BLaER1 (cell line): ENCODE data around the gene SDHAF2.

Experiments used
- H3K27ac ChIP-seq: shearing (Covaris generic); formaldehyde crosslinking; 2 replicates; pipeline ENCODE4 v1.8.1; 2022
- H3K27me3 ChIP-seq: shearing (Covaris generic); formaldehyde crosslinking; 2 replicates; pipeline ENCODE4 v1.8.1; 2022
- H3K36me3 ChIP-seq: shearing (Covaris generic); formaldehyde crosslinking; 2 replicates; pipeline ENCODE4 v1.8.1; 2022
- H3K4me1 ChIP-seq: shearing (Covaris generic); formaldehyde crosslinking; 2 replicates; pipeline ENCODE4 v1.8.1; 2022
- H3K4me2 ChIP-seq: shearing (Covaris generic); formaldehyde crosslinking; 2 replicates; pipeline ENCODE4 v1.8.1; 2022
- H3K4me3 ChIP-seq: shearing (Covaris generic); formaldehyde crosslinking; 2 replicates; pipeline ENCODE4 v1.8.1; 2022
- H3K9ac ChIP-seq: shearing (Covaris generic); formaldehyde crosslinking; 2 replicates; pipeline ENCODE4 v1.8.1; 2022
- H3K9me3 ChIP-seq: shearing (Covaris generic); formaldehyde crosslinking; 2 replicates; pipeline ENCODE4 v1.8.1; 2022
- H4K20me1 ChIP-seq: shearing (Covaris generic); formaldehyde crosslinking; 2 replicates; pipeline ENCODE4 v1.8.1; 2022
- Cebpa-rat ChIP-seq: shearing (Covaris generic); IDR thresholded peaks from 2 replicates; pipeline ENCODE4 v1.8.1; 2022

The SDHAF2 gene

DNA sequence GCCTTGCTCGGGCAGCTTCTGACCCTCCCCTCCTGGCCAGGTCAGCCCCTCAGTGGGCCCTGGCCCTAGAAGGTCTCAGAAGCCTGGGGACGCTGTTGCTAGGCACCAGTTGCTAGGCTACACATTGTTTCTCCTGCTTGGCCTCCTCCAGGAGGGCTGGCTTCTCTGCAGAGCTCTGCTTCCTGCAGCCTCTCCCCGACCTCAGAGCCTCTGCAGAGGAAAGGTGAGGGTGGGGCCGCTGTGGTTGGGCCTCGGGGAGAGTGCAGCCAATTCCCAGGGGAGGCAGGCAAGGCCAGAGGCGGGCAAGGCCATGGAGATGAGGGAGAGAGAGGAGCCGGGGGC is 51.0 kb downstream of the SDHAF2 start:
- no peak overlapping the region for H3K27ac ChIP-seq
- H3K4me3 ChIP-seq: no peak overlapping the region
- TF ChIP-seq Cebpa-rat: no peak
- no peak overlapping the region for H3K9ac ChIP-seq
- H4K20me1 ChIP-seq: peaks cover 40% of the 10 kb centered on the region
- H3K27me3 ChIP-seq: no peaks in the 10 kb centered on the region
- H3K4me1 ChIP-seq: peaks cover 33% of the 10 kb centered on the region
- H3K36me3 ChIP-seq: no peaks in the 10 kb centered on the region
- peak overlapping the region; percentile 83 for H3K4me2 ChIP-seq
- H3K9me3 ChIP-seq: no peaks in the 10 kb centered on the region

DNA sequence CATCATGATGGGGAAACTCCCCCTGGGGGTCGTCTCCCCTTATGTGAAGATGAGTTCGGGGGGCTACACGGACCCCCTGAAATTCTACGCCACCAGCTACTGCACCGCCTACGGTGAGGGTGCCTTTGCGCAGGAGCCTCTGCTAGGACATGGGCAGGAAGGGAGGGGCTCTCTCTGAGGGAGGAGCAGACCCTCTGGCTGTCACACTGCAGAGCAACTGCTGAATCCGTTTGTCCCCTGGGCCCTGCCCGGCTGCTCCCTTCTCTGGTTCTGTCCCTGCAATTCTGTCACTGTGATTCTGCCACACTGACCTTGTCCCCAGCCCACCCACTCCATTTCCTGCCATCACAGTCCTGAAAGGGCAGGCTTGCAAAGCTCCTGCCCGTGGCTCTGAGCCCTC is 51.9 kb downstream of the SDHAF2 start:
- no peak for TF ChIP-seq Cebpa-rat
- H3K9ac ChIP-seq: peak overlapping the region; percentile 16; the same call in 1 of the 2 replicates
- H3K4me3 ChIP-seq: no peak overlapping the region
- H3K36me3 ChIP-seq: no peaks in the 10 kb centered on the region
- no peaks in the 10 kb centered on the region for H3K27me3 ChIP-seq
- peaks cover 40% of the 10 kb centered on the region for H4K20me1 ChIP-seq
- no peaks in the 10 kb centered on the region for H3K9me3 ChIP-seq
- H3K27ac ChIP-seq: no peak overlapping the region
- peaks cover 36% of the 10 kb centered on the region for H3K4me1 ChIP-seq
- peak overlapping the region; percentile 83 for H3K4me2 ChIP-seq

DNA sequence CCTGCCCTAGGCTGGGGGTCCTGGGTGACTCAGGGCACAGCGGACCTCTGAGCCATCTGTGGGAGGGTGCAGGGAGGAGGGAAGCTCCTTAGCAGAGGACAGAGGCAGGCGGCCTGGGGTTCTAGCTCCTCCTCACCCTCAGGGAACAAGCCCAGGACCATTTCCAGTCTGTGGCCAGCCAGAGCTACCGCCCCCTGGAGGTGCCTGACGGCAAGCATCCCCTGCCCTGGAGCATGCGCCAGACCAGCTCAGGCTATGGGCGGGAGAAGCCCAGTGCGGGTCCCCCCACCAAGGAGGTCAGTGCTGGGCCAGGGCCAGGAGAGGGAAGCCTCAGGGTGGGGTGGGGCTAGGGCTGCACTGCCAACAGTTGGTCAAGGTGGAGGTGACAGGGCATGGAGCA is 52.6 kb downstream of the SDHAF2 start:
- peak overlapping the region; percentile 83 for H3K4me2 ChIP-seq
- H3K27ac ChIP-seq: no peak overlapping the region
- H4K20me1 ChIP-seq: peaks cover 35% of the 10 kb centered on the region
- H3K4me3 ChIP-seq: no peak overlapping the region
- H3K4me1 ChIP-seq: peaks cover 38% of the 10 kb centered on the region
- TF ChIP-seq Cebpa-rat: no peak
- H3K9me3 ChIP-seq: no peaks in the 10 kb centered on the region
- H3K27me3 ChIP-seq: no peaks in the 10 kb centered on the region
- no peak overlapping the region for H3K9ac ChIP-seq
- no peaks in the 10 kb centered on the region for H3K36me3 ChIP-seq

DNA sequence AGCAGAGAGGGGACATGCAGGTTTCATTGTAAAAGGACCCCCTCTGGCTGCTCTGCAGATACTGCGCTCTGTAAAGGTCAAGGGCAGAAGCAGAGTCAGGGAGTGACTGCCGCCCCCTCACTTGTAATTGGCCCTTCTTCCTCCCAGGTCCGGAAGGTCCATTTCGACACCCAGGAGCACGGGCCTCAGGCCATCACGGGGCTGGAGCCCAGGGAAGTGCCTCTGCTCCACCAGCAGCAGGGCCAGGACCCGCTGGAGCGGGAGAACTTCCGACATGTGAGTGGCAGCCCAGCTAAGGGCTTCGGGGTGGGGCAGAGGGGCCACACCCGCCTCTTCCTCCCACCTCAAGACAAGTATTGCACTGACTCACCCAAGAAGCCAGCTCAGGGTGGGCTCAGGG is 54.6 kb downstream of the SDHAF2 start:
- peaks cover 27% of the 10 kb centered on the region for H4K20me1 ChIP-seq
- no peaks in the 10 kb centered on the region for H3K9me3 ChIP-seq
- H3K27ac ChIP-seq: no peak overlapping the region
- TF ChIP-seq Cebpa-rat: no peak
- no peak overlapping the region for H3K4me2 ChIP-seq
- no peak overlapping the region for H3K9ac ChIP-seq
- no peaks in the 10 kb centered on the region for H3K36me3 ChIP-seq
- H3K27me3 ChIP-seq: no peaks in the 10 kb centered on the region
- no peak overlapping the region for H3K4me3 ChIP-seq
- H3K4me1 ChIP-seq: peaks cover 53% of the 10 kb centered on the region

DNA sequence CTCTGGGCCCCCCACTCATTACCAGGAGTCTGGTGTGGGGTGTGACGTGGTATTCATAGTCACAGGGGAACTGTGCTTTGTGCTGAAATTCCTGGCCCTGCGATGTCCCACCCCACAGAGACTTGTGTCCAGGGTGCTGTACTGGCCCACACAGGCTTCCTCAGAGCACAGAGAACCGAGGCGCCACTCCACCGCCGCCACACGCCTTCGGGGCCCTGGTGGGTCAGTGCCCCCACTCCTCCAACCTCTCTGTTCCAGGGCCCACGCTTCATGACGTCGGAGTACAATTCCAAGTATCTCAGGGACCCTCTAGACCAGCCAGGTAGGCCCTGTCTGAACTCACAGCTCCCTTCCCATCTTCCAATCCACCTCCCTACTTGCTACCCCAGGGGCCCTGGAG is 55.2 kb downstream of the SDHAF2 start:
- Histone ChIP-seq H3K4me2 (no peak overlapping the region), H3K36me3 (no peaks in the 10 kb centered on the region), H3K27ac (no peak overlapping the region), H3K4me1 (peaks cover 58% of the 10 kb centered on the region), H4K20me1 (peaks cover 23% of the 10 kb centered on the region), H3K9ac (no peak overlapping the region), H3K9me3 (no peaks in the 10 kb centered on the region), H3K27me3 (no peaks in the 10 kb centered on the region), H3K4me3 (no peak overlapping the region)
- no peak for TF ChIP-seq Cebpa-rat

DNA sequence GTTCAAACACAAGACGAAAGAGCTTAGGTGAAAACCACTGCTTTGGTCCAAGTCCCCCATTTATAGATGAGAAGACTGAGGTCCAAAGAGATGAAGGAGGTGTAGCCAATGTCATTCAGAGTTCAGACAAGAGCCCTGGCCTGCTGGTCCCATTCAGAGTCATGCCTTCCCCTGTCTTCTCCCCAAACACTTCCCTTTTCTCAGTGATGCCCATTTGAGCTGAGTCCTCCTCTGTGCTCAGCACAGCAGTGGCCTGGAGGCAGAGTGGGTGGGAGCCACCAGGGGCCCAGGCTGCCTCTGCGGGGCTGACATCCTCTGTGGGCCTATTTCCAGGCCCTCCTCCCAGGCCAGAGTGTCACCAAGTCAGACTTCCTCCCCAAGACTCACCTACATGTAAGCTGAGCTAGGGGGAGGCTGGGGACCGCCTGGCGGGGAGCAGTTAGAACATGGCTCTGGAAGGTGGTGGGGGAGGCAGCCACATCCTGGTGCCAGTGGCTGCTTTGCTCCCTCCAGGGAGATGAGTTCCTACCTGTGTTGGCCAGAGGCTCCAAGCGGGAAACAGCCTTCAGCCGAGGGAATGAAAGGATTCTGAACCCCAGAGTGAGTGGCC is 56.2 kb downstream of the SDHAF2 start:
- Histone ChIP-seq H3K36me3 (no peaks in the 10 kb centered on the region), H3K4me3 (no peak overlapping the region), H3K27me3 (no peaks in the 10 kb centered on the region), H3K4me2 (0 out of 2 replicates have a peak overlapping the region, but pooled peaks have one; percentile 3), H3K9me3 (no peaks in the 10 kb centered on the region), H3K4me1 (peaks cover 59% of the 10 kb centered on the region), H3K27ac (no peak overlapping the region), H3K9ac (no peak overlapping the region), H4K20me1 (peaks cover 14% of the 10 kb centered on the region)
- no peak for TF ChIP-seq Cebpa-rat

DNA sequence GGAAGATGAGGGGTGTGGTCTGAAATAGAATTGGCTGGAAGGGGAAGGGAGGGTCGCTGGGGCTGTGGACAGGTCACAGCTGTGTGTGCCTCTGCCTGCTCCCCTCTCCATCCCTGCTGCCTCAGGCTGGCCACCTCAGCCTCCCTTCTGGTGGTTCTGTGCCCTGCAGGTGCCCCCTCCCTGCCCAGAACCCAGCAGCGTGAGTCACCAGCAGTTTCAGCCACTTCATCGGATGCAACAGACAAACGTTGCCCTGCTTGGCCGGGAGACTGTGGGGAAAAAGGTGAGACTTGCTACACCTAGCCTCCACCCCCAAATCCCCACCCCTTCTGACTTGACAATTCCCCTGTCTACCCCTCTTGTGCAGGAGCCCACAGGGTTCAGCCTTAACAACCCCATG is 56.9 kb downstream of the SDHAF2 start:
- no peak overlapping the region for H3K27ac ChIP-seq
- no peak for TF ChIP-seq Cebpa-rat
- no peaks in the 10 kb centered on the region for H3K36me3 ChIP-seq
- peaks cover 59% of the 10 kb centered on the region for H3K4me1 ChIP-seq
- no peak overlapping the region for H3K4me2 ChIP-seq
- no peak overlapping the region for H3K4me3 ChIP-seq
- peaks cover 7% of the 10 kb centered on the region for H4K20me1 ChIP-seq
- no peak overlapping the region for H3K9ac ChIP-seq
- no peaks in the 10 kb centered on the region for H3K9me3 ChIP-seq
- H3K27me3 ChIP-seq: no peaks in the 10 kb centered on the region

DNA sequence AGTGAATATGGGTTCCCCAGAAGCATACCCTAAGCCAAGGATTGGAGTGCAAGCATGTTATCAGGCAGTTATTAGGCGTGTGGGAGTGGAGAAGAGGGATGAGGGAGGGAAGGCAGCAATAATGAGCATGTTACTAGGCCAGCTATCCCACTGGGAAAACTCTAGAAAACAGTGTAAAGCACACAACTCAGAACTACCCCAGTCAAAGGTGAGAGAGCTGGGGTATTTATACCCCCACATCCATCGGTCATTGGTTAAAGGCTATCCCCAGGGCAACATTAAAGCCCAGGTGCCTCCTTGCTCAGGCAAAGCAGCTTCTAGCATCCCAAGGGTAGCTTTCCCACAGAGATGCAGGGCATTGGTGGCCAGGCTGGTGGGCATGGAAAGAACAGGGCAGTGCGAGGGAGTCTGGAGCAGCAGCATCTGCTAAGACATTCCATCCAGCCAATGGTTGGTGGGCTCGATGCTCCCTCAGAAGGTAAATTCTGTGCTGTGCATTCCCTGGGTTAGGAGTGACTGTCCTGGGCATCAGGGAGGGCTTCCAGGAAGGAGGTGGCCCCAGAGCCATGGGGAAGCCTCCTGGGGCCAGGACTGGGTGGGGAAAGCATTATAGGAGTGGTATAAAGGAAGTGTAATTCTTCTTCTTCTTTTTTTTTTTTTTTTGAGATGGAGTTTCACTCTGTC is 57.6 kb downstream of the SDHAF2 start:
- H3K4me1 ChIP-seq: peaks cover 52% of the 10 kb centered on the region
- H3K27ac ChIP-seq: no peak overlapping the region

DNA sequence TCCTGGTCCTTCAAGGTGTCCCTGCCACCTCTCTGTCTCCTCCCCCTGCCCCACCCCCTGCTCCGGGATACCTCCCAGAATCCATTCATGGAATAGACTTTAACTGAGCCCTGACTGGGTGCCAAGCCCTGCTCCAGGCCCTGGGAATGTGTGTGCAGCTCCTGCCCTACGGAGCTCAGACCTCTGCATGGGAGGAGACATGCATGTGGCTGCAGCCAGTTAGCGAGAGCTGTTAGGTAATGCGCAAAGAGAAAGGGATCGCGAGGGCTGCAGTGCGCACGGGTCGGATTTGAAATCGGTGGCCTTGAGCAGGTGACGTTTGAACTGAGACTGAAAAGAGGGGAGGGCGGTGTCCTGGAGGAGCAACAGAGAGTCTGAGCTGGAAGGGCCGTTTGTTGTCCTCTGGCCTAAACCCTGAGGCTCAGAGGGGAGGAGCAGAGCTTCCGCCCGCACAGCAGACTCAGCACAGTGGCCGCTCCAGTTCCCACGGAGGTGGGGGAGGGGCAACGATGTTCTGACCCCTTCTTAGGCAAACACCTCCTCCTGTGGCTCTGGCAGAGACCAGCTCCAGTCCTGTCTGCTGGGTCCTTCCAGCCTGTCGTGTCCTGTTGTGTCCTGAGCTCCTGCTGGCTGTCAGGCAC is 58.8 kb downstream of the SDHAF2 start:
- Histone ChIP-seq H3K4me3 (no peak overlapping the region), H4K20me1 (no peaks in the 10 kb centered on the region), H3K4me1 (peaks cover 49% of the 10 kb centered on the region), H3K9me3 (no peaks in the 10 kb centered on the region), H3K9ac (no peak overlapping the region), H3K27me3 (no peaks in the 10 kb centered on the region), H3K4me2 (peak overlapping the region; percentile 61), H3K27ac (peak overlapping the region; percentile 41; the same call in 1 of the 2 replicates), H3K36me3 (no peaks in the 10 kb centered on the region)
- no peak for TF ChIP-seq Cebpa-rat

More for the DNA sequence above, 57.6 kb downstream of the SDHAF2 start:
- Histone ChIP-seq H3K9ac (no peak overlapping the region), H3K36me3 (no peaks in the 10 kb centered on the region), H3K27me3 (no peaks in the 10 kb centered on the region), H4K20me1 (0 out of 2 replicates have a peak, but pooled peaks cover 2% of the 10 kb centered on the region), H3K4me2 (no peak overlapping the region), H3K4me3 (no peak overlapping the region), H3K9me3 (no peaks in the 10 kb centered on the region)
- no peak for TF ChIP-seq Cebpa-rat
